ENCODE data around the gene TDRD1. TPM values are rescaled to one million over a fixed set of nuclear protein-coding genes. Genes with fewer than 3 reads are reported as not detected.
A peak's percentile ranks its signal among the peaks of the same experiment; 100 is the strongest.

Gene TDRD1
- total and polyA plus RNA-seq, 8 donors, result 0.08 to 1.8 (median 0.65) TPM

DNA sequence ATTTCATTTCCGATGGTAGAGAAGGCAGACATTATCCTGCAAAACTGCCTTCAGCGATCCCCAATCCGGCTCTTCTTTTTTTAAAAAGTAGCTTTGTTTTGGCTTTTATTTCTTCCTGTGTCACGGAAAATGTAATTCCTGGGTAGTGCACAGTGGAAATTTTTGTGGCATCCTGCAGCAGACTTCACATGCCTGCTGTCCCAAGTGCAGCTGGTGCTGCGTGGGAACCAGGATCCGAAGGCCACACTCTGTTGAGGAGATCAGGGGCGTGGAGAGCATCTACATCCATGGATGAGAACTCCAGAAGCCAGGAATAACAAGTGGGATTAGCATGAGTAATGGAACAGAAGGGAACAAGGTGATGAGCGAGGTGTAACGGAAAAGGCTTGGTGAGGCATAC, 64.5 kb downstream of the TDRD1 start:
- FAIRE-seq, result no peak
- H3K4me3 ChIP-seq, result no peak overlapping the region
- no peak for DNase-seq
- H3K27ac ChIP-seq, result peak overlapping the region in 2 of 4 donors; percentile 76 to 85
- no peaks in the 10 kb centered on the region for H3K36me3 ChIP-seq
- peaks cover 13 to 27% (median 25%) of the 10 kb centered on the region in 3 donors for H3K4me1 ChIP-seq
- no peaks in the 10 kb centered on the region for H3K9me3 ChIP-seq
- no peaks in the 10 kb centered on the region for H3K27me3 ChIP-seq
- TF ChIP-seq, protein P1, sequence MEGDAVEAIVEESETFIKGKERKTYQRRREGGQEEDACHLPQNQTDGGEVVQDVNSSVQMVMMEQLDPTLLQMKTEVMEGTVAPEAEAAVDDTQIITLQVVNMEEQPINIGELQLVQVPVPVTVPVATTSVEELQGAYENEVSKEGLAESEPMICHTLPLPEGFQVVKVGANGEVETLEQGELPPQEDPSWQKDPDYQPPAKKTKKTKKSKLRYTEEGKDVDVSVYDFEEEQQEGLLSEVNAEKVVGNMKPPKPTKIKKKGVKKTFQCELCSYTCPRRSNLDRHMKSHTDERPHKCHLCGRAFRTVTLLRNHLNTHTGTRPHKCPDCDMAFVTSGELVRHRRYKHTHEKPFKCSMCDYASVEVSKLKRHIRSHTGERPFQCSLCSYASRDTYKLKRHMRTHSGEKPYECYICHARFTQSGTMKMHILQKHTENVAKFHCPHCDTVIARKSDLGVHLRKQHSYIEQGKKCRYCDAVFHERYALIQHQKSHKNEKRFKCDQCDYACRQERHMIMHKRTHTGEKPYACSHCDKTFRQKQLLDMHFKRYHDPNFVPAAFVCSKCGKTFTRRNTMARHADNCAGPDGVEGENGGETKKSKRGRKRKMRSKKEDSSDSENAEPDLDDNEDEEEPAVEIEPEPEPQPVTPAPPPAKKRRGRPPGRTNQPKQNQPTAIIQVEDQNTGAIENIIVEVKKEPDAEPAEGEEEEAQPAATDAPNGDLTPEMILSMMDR (IDR thresholded peaks at IDR 0.05), result no peak
- intact Hi-C loops (cut with DNase I), result no loop called here
- no peak for ATAC-seq
- 78 to 79% methylated on average over 9 of the region's 9 CpGs for WGBS, 2 donors

DNA sequence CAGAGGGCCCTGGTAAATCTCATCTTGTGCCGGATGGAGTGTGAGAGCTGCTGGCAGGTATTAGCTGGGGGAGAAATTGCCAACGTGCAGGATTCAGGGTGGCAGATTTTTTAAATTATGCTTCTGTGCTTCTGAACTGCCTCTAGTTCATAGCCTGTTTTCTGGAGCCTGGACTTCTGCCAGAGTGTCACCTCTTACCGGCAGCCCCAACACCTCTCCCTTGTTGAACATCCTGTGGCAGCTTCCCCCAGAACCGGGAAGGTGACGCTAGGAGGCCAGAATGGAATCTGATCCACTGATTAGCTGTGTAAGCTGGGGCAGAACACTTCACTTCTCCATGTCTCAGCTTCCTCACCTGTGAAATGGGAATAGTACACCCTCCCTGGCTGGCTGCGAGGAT, 65.0 kb downstream of the TDRD1 start:
- H3K4me3 ChIP-seq, result no peak overlapping the region
- FAIRE-seq (no peak), DNase-seq (no peak), ATAC-seq (no peak)
- no peaks in the 10 kb centered on the region for H3K27me3 ChIP-seq
- intact Hi-C loops (cut with DNase I), result no loop called here
- TF ChIP-seq, protein P1 (IDR thresholded peaks at IDR 0.05), result no peak
- H3K9me3 ChIP-seq, result no peaks in the 10 kb centered on the region
- peak overlapping the region in 2 of 4 donors; percentile 76 to 85 for H3K27ac ChIP-seq
- peaks cover 10 to 25% (median 24%) of the 10 kb centered on the region in 3 donors for H3K4me1 ChIP-seq
- 48 to 50% methylated on average over 6 of the region's 6 CpGs for WGBS, 2 donors
- no peaks in the 10 kb centered on the region for H3K36me3 ChIP-seq

DNA sequence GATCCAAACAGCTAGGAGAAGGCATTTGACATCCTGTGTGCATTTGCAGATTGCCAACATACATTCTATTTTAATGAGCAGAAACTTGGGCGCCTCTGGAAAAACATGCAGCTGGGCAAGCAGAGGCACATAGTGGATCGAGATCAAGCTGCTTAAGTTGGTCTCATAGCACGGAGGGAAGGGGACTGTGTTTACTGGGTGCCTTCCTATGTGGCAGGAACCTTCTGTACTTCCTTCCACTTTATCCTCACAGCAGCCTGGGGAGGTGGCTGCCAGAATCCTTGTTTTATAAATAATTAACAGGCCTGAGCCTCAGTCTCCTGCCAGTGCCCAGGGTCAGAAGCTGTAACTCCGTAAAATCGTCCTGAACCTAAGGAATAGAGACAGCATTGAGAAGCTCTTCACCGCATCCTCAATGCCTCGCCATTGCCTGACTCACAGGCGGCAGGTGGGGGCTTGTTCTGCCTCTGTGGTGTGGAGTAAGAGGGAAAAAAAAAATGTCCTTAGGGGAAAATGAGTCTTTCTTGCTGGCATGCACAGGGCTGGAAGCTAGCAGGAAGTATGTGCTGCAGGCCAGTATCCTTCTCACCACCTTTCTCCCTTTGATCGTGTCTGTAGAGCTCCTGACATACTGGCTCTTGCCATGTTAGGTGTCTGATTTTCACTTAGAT, 66.1 kb downstream of the TDRD1 start:
- no peak overlapping the region for H3K4me3 ChIP-seq
- H3K9me3 ChIP-seq, result no peaks in the 10 kb centered on the region
- DNase-seq (peak in 4 of 6 donors; percentile 27 to 40 (median 34)), FAIRE-seq (no peak), ATAC-seq (peak; percentile 61 to 82 (median 72))
- TF ChIP-seq, protein P1 (IDR thresholded peaks at IDR 0.05), result no peak
- H3K27me3 ChIP-seq, result no peaks in the 10 kb centered on the region
- 30 to 31% methylated on average over 9 of the region's 9 CpGs for WGBS, 2 donors
- peak overlapping the region; percentile 18 to 85 (median 55) for H3K27ac ChIP-seq
- intact Hi-C loops (cut with DNase I), result no loop called here
- H3K4me1 ChIP-seq, result peaks cover 10 to 25% (median 24%) of the 10 kb centered on the region in 3 donors
- no peaks in the 10 kb centered on the region for H3K36me3 ChIP-seq

DNA sequence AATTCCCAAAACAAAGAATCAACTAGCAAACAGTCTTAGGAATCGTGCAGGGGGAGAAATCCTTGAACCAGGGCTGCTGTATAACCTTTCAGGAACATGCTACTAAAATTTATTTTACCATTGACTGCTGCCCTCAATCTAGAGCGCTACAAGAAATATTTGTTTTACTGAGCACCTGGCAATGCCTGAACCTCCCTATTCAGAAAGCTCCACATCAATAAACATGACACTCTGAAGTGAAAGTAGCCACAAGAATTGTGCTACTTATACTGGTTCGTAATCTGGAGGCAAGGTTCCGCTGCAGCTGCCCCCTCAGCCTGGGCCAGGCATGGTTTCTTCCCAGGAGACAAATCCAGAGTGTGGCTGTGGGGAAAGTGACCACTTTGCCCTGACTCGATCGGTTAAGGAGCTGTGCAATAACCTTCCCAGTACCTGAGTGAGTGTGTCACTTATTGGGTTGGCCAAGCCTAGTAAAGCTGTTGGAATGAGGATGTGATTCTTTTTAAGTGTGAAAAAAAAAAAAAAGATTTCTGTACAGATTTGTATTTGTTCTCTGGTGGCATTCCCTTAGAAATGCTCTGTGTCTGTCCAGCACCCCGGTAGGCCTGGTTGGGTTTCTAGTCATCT, 67.6 kb downstream of the TDRD1 start:
- TF ChIP-seq, protein P1 (IDR thresholded peaks at IDR 0.05), result no peak
- H3K9me3 ChIP-seq, result no peaks in the 10 kb centered on the region
- 61% methylated on average over 7 of the region's 7 CpGs for WGBS, 2 donors
- no peaks in the 10 kb centered on the region for H3K36me3 ChIP-seq
- DNase-seq (peak in 1 of 6 donors; percentile 25), FAIRE-seq (no peak), ATAC-seq (peak; percentile 36 to 73 (median 68))
- H3K27me3 ChIP-seq, result no peaks in the 10 kb centered on the region
- peak overlapping the region; percentile 54 to 85 (median 70) for H3K27ac ChIP-seq
- H3K4me3 ChIP-seq, result no peak overlapping the region
- intact Hi-C loops (cut with DNase I), result no loop called here
- H3K4me1 ChIP-seq, result peaks cover 10 to 25% (median 24%) of the 10 kb centered on the region in 3 donors

DNA sequence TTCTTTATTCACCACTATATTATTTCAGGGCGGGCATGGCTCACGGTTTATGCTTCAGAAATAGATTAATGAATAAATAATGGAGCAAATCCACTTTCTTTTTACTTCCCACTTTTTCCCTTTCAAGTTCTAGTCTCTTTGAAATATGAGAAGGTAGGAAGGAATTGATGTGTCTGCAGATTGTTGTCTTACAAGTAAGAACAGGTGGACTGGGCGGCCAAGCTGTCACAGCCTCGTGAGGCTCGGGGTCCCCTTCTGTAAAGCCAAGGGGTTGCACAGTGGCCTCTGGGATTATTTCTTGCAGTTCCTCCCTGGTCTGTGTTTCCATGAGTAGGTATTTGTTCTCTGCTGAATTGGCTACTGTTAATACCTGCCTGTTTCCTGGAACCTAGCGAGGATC, 71.1 kb downstream of the TDRD1 start:
- Histone ChIP-seq H3K4me3 (no peak overlapping the region), H3K36me3 (no peaks in the 10 kb centered on the region), H3K27me3 (no peaks in the 10 kb centered on the region), H3K9me3 (no peaks in the 10 kb centered on the region), H3K4me1 (peaks cover 3 to 10% (median 9%) of the 10 kb centered on the region in 3 donors), H3K27ac (peak overlapping the region in 1 of 4 donors; percentile 28)
- intact Hi-C loops (cut with DNase I), result no loop called here
- no peak for FAIRE-seq
- WGBS, 2 donors, result 81 to 88% methylated on average over 6 of the region's 6 CpGs
- ATAC-seq, result no peak
- no peak for DNase-seq
- TF ChIP-seq, protein P1 (IDR thresholded peaks at IDR 0.05), result no peak

All from pancreas (tissue), 10 donors.